ENCODE results near the gene STARD3.

STARD3 gene

DNA sequence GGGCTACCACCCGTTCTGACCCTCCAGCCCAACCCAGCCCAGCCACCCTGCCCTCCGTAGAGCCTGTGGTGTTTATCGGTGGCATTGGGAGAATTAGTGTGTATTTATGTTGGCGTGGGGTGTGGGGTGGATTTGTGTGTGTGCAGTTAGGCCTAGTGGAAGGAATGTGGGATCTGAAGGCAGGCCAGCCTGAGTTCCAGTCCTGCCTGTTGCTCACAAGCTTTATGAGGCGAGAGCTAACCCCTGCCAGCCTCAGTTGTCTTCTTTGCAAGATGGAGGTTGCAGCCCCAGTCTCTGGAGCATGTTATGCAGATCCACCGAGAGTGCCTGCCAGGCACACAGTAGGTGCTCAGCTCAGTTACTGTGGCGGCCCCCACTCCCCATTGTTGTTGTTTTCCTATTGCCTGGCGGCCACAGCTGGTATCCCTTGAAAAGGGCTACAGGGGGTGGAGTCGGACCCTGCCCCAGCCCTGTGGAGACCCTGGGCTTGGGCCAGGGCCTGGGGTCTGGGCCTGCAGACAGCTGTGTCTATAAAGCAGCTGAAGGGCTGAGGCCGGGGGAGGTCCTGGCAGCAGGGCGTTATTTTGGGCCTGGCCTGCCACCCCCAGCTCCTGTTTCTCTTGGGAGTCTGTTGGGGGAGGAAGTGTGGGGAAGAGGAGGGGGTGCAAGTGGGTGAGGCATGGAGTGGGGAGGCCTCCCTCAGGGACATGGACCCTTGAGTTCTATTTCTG lies 68.0 kb downstream of the STARD3 start:
- H3K36me3 ChIP-seq (ENCODE audit: control insufficient read depth in 1 of 2, insufficient read depth in 2 of 2, low read length in 2 of 2) = peaks cover 27 to 29% of the 10 kb centered on the region in 2 experiments
- H3K23ac ChIP-seq (ENCODE audit: low read length) = no peak overlapping the region
- no peak overlapping the region for H3K4me2 ChIP-seq (ENCODE audit: low read length)
- no peak overlapping the region for H2BK5ac ChIP-seq (ENCODE audit: low read depth, low read length, poor library complexity)
- no peak overlapping the region for H2BK120ac ChIP-seq (ENCODE audit: insufficient read depth, low read length, poor library complexity)
- H3K79me2 ChIP-seq (ENCODE audit: control insufficient read depth, insufficient read depth, low read length, poor library complexity) = peaks cover 5% of the 10 kb centered on the region
- H3K27me3 ChIP-seq (ENCODE audit: insufficient read depth, low read length) = no peaks in the 10 kb centered on the region
- H3K9ac ChIP-seq (ENCODE audit: low read length) = no peak overlapping the region
- peak overlapping the region; percentile 47 for H3K4ac ChIP-seq (ENCODE audit: low read depth, low read length)
- H3K27ac ChIP-seq (ENCODE audit: low read depth, low read length) = no peak overlapping the region
- peaks cover 4% of the 10 kb centered on the region for H3K79me1 ChIP-seq (ENCODE audit: low read length)
- H3K18ac ChIP-seq (ENCODE audit: low read length) = no peak overlapping the region
- no peak overlapping the region for H4K12ac ChIP-seq (ENCODE audit: low read depth, low read length)
- no peak overlapping the region for H3K14ac ChIP-seq (ENCODE audit: low read length)
- H4K8ac ChIP-seq (ENCODE audit: low read depth, low read length) = peak overlapping the region; percentile 30
- no peak overlapping the region for H2AFZ ChIP-seq (ENCODE audit: insufficient read depth, low read length, poor library complexity)
- no peak overlapping the region for H2BK12ac ChIP-seq (ENCODE audit: low read length)
- H3K4me3 ChIP-seq (ENCODE audit: low read depth, low read length) = no peak overlapping the region
- 100% methylated on average over 1 of the region's 11 CpGs for WGBS (ENCODE audit: extremely low coverage, insufficient coverage, insufficient read length)
- H3K4me1 ChIP-seq (ENCODE audit: control insufficient read depth in 1 of 2, insufficient read depth in 2 of 2, low read length in 2 of 2) = peaks cover 7 to 21% of the 10 kb centered on the region in 2 experiments
- no peak overlapping the region for H4K91ac ChIP-seq (ENCODE audit: low read depth, low read length)
- peaks cover 3% of the 10 kb centered on the region for H3K9me3 ChIP-seq (ENCODE audit: insufficient read depth, low read depth, low read length)
- peak; percentile 51 to 71 for DNase-seq
- no peak overlapping the region for H2AK5ac ChIP-seq (ENCODE audit: low read length)

DNA sequence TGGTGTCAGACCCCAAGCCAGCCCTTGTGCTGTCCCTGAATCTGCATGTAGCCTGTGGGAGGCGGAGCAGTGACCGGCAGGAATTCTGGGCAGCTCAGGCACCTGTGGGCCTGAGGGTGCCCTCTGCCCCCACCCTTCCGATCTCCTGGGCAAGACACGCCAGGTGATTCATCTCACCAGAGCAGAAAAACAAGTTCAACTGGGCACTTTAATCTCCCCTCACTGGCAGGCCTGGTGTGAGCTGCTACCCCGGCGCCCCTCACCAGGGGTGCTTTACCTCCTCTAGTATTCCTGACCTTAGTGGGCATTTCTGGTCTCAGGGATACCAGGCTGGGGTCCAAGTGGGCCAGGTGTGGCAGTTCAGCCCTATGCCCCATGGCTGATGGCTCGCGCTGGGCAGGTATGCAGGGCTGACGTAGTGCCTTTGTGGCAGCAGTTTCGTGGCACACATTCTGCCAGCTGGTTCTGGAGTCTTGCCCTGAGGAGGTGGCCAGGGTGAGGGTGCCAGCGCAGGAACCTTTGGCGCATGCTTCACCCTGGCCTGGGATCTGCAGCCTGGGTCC lies 68.9 kb downstream of the STARD3 start:
- Histone ChIP-seq H3K9ac (ENCODE audit: low read length) (no peak overlapping the region), H3K4me3 (ENCODE audit: low read depth, low read length) (no peak overlapping the region), H3K36me3 (ENCODE audit: control insufficient read depth in 1 of 2, insufficient read depth in 2 of 2, low read length in 2 of 2) (peaks cover 32 to 35% of the 10 kb centered on the region in 2 experiments), H3K23ac (ENCODE audit: low read length) (no peak overlapping the region), H2BK120ac (ENCODE audit: insufficient read depth, low read length, poor library complexity) (no peak overlapping the region), H3K18ac (ENCODE audit: low read length) (no peak overlapping the region), H3K79me1 (ENCODE audit: low read length) (no peaks in the 10 kb centered on the region), H3K14ac (ENCODE audit: low read length) (no peak overlapping the region), H4K12ac (ENCODE audit: low read depth, low read length) (no peak overlapping the region), H4K8ac (ENCODE audit: low read depth, low read length) (no peak overlapping the region), H3K4me1 (ENCODE audit: control insufficient read depth in 1 of 2, insufficient read depth in 2 of 2, low read length in 2 of 2) (peaks cover 7 to 21% of the 10 kb centered on the region in 2 experiments), H3K4ac (ENCODE audit: low read depth, low read length) (no peak overlapping the region), H3K27ac (ENCODE audit: low read depth, low read length) (no peak overlapping the region), H3K9me3 (ENCODE audit: insufficient read depth, low read depth, low read length) (peaks cover 3% of the 10 kb centered on the region), H2AK5ac (ENCODE audit: low read length) (no peak overlapping the region), H4K91ac (ENCODE audit: low read depth, low read length) (no peak overlapping the region), H2AFZ (ENCODE audit: insufficient read depth, low read length, poor library complexity) (no peak overlapping the region), H3K27me3 (ENCODE audit: insufficient read depth, low read length) (no peaks in the 10 kb centered on the region), H3K79me2 (ENCODE audit: control insufficient read depth, insufficient read depth, low read length, poor library complexity) (no peaks in the 10 kb centered on the region), H3K4me2 (ENCODE audit: low read length) (no peak overlapping the region), H2BK5ac (ENCODE audit: low read depth, low read length, poor library complexity) (no peak overlapping the region), H2BK12ac (ENCODE audit: low read length) (no peak overlapping the region)
- whole genome bisulfite sequencing (ENCODE audit: extremely low coverage, insufficient coverage, insufficient read length) = no CpG with 5 or more reads among the region's 12 CpGs
- DNase-seq = peak; percentile 92 to 94

DNA sequence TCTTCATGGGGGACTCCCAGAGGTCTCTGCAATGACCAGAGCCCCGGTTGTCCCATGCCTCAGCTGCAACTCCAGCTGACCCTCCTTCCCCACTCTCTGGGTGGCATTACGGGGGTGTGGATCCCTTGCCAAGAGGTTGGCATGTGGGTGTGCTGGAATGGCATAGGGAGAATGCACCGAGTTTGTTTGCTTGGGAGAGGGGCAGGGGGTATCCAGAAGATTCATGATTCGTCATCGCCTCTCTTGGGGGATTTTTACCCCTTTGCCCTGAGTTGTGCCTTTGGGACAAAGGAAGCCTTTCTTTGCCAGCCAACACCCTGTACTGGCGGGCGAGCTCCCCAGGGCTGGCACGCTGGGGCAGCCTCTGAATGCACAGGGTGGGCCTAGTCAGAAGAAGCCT lies 69.4 kb downstream of the STARD3 start:
- Histone ChIP-seq H3K4me1 (ENCODE audit: control insufficient read depth in 1 of 2, insufficient read depth in 2 of 2, low read length in 2 of 2) (peaks cover 3 to 16% of the 10 kb centered on the region in 2 experiments), H3K9ac (ENCODE audit: low read length) (no peak overlapping the region), H3K9me3 (ENCODE audit: insufficient read depth, low read depth, low read length) (peaks cover 3% of the 10 kb centered on the region), H3K14ac (ENCODE audit: low read length) (no peak overlapping the region), H3K4me2 (ENCODE audit: low read length) (no peak overlapping the region), H4K12ac (ENCODE audit: low read depth, low read length) (no peak overlapping the region), H3K4me3 (ENCODE audit: low read depth, low read length) (no peak overlapping the region), H3K27ac (ENCODE audit: low read depth, low read length) (no peak overlapping the region), H4K8ac (ENCODE audit: low read depth, low read length) (no peak overlapping the region), H2AK5ac (ENCODE audit: low read length) (no peak overlapping the region), H2AFZ (ENCODE audit: insufficient read depth, low read length, poor library complexity) (no peak overlapping the region), H4K91ac (ENCODE audit: low read depth, low read length) (no peak overlapping the region), H3K79me2 (ENCODE audit: control insufficient read depth, insufficient read depth, low read length, poor library complexity) (no peaks in the 10 kb centered on the region), H2BK120ac (ENCODE audit: insufficient read depth, low read length, poor library complexity) (no peak overlapping the region), H2BK5ac (ENCODE audit: low read depth, low read length, poor library complexity) (no peak overlapping the region), H3K18ac (ENCODE audit: low read length) (no peak overlapping the region), H3K27me3 (ENCODE audit: insufficient read depth, low read length) (no peaks in the 10 kb centered on the region), H2BK12ac (ENCODE audit: low read length) (no peak overlapping the region), H3K79me1 (ENCODE audit: low read length) (no peaks in the 10 kb centered on the region), H3K36me3 (ENCODE audit: control insufficient read depth in 1 of 2, insufficient read depth in 2 of 2, low read length in 2 of 2) (peaks cover 33 to 38% of the 10 kb centered on the region in 2 experiments), H3K23ac (ENCODE audit: low read length) (no peak overlapping the region), H3K4ac (ENCODE audit: low read depth, low read length) (no peak overlapping the region)
- no peak for DNase-seq
- no CpG with 5 or more reads among the region's 8 CpGs for WGBS (ENCODE audit: extremely low coverage, insufficient coverage, insufficient read length)

DNA sequence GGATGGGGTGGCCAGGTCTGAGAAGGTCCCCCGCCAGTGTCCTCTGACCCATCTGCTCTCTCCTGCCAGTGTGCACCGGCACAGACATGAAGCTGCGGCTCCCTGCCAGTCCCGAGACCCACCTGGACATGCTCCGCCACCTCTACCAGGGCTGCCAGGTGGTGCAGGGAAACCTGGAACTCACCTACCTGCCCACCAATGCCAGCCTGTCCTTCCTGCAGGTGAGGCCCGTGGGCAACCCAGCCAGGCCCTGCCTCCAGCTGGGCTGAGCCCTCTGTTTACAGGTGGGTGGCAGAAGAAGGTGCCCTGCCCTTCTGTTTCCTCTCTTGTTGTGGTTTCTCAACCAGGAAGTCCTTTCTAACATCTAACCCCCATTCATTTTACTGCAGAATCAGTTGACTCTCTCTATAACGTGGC lies 70.0 kb downstream of the STARD3 start:
- H3K4me2 ChIP-seq (ENCODE audit: low read length) = no peak overlapping the region
- H4K12ac ChIP-seq (ENCODE audit: low read depth, low read length) = no peak overlapping the region
- no peaks in the 10 kb centered on the region for H3K79me1 ChIP-seq (ENCODE audit: low read length)
- H3K27ac ChIP-seq (ENCODE audit: low read depth, low read length) = no peak overlapping the region
- peaks cover 3 to 12% of the 10 kb centered on the region in 2 experiments for H3K4me1 ChIP-seq (ENCODE audit: control insufficient read depth in 1 of 2, insufficient read depth in 2 of 2, low read length in 2 of 2)
- H3K18ac ChIP-seq (ENCODE audit: low read length) = no peak overlapping the region
- no peak overlapping the region for H3K9ac ChIP-seq (ENCODE audit: low read length)
- no peaks in the 10 kb centered on the region for H3K27me3 ChIP-seq (ENCODE audit: insufficient read depth, low read length)
- H3K23ac ChIP-seq (ENCODE audit: low read length) = no peak overlapping the region
- WGBS (ENCODE audit: extremely low coverage, insufficient coverage, insufficient read length) = no CpG with 5 or more reads among the region's 7 CpGs
- H3K79me2 ChIP-seq (ENCODE audit: control insufficient read depth, insufficient read depth, low read length, poor library complexity) = no peaks in the 10 kb centered on the region
- H3K36me3 ChIP-seq (ENCODE audit: control insufficient read depth in 1 of 2, insufficient read depth in 2 of 2, low read length in 2 of 2) = peaks cover 37 to 44% of the 10 kb centered on the region in 2 experiments
- no peak overlapping the region for H3K4ac ChIP-seq (ENCODE audit: low read depth, low read length)
- no peak overlapping the region for H2BK120ac ChIP-seq (ENCODE audit: insufficient read depth, low read length, poor library complexity)
- no peak overlapping the region for H2AFZ ChIP-seq (ENCODE audit: insufficient read depth, low read length, poor library complexity)
- peaks cover 4% of the 10 kb centered on the region for H3K9me3 ChIP-seq (ENCODE audit: insufficient read depth, low read depth, low read length)
- DNase-seq = no peak
- no peak overlapping the region for H3K14ac ChIP-seq (ENCODE audit: low read length)
- H3K4me3 ChIP-seq (ENCODE audit: low read depth, low read length) = peak overlapping the region; percentile 17
- no peak overlapping the region for H2AK5ac ChIP-seq (ENCODE audit: low read length)
- no peak overlapping the region for H4K91ac ChIP-seq (ENCODE audit: low read depth, low read length)
- H2BK12ac ChIP-seq (ENCODE audit: low read length) = no peak overlapping the region
- H2BK5ac ChIP-seq (ENCODE audit: low read depth, low read length, poor library complexity) = no peak overlapping the region
- no peak overlapping the region for H4K8ac ChIP-seq (ENCODE audit: low read depth, low read length)
